Stimulated activated effector memory CD8-positive, alpha-beta T cell treated with anti-CD3 and anti-CD28 coated beads, Interleukin-12 subunit alpha, Interleukin-12 subunit beta, amount 100 ng/mL, for 72 hours (primary cell): ENCODE measurements around the gene ETDC.
"Not testable (repeated sequence)": the region's sequence is repeated elsewhere in the genome, so short reads cannot be mapped to it uniquely, and the experiment has no call there.

Experiments used
- ATAC-seq: fragments of 150-1000 bp; cut with Tn5 transposase; 2 replicates; pipeline ENCODE4 v1.10.0; 2021
- DNase-seq, 2 donors: peaks; one replicate each; pipeline ENCODE4 v3.0.0; 2021 to 2022; ENCODE audit warnings: low spot score in 2 of 2
- H3K27ac Mint-ChIP-seq: one replicate; pipeline ENCODE4 v1.8.0; 2022; ENCODE audit warnings: mild to moderate bottlenecking, mixed read lengths
- H3K36me3 Mint-ChIP-seq: one replicate; pipeline ENCODE4 v1.8.0; 2022; ENCODE audit warnings: mild to moderate bottlenecking, mixed read lengths
- H3K4me1 Mint-ChIP-seq: one replicate; pipeline ENCODE4 v1.8.0; 2022; ENCODE audit warnings: mixed read lengths
- H3K4me3 Mint-ChIP-seq: one replicate; pipeline ENCODE4 v1.8.0; 2022; ENCODE audit warnings: mild to moderate bottlenecking, mixed read lengths
- H3K9me3 Mint-ChIP-seq: one replicate; pipeline ENCODE4 v1.8.0; 2022; ENCODE audit warnings: mixed read lengths

Gene ETDC

DNA sequence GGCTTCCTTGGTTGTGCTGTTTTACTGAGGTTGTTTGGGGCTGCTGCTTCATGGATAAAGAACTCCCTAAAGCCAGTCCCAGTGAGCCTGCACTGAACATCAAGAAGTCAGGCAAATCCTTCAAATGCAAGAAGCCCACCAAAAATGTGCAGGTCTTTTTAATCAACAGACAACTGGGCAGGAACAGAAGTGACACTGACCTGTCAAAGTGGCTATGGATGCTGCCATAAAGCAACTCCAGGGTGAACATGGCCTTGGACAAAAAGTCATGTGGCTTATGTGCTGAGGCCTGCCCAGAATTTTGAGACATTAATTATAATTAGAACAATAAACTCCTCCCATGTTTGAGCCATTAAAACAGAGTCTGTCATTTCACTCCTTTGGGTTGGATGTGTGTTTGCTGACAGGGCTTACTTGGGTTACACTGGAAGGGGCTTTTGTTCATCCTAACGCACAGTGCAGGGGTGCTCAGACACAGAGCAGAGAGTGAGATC lies at the start of gene ETDC:
Gene ETDC, plus strand, starts transcription at position 51 of the 494 bp plus-strand sequence. Its CDS starts 0 bp downstream, at position 51.
- Mint-ChIP-seq H3K27ac (no peak within 1 kb of the TSS), H3K36me3 (no peaks in the 10 kb centered on the region), H3K9me3 (peaks cover 3% of the 10 kb centered on the region), H3K4me1 (no peaks in the 10 kb centered on the region), H3K4me3 (no peak within 1 kb of the TSS)
- DNase-seq (no peak), ATAC-seq (no peak)

GRCh38 chrX:135260976-135261375 lies 48.3 kb upstream of the ETDC start:
- not testable (repeated sequence) for ATAC-seq, H3K4me3 Mint-ChIP-seq

DNA sequence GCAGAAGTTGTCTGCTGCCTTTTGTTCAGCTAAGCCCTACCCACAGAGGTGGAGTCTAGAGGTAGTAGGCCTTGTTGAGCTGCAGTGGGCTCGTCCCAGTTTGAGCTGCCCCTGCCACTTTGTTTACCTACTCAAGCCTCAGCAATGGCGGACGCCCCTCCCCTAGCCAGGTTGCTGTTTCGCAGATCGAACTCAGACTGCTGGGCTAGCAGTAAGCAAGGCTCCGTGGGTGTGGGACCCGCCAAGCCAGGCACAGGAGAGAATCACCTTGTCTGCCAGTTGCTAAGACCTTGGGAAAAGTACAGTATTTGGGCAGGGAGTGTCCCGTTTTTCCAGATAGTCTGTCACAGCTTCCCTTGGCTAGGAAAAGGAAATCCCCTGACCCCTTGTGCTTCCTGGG lies 45.9 kb upstream of the ETDC start:
- H3K9me3 Mint-ChIP-seq, H3K4me3 Mint-ChIP-seq, H3K4me1 Mint-ChIP-seq, DNase-seq, H3K36me3 Mint-ChIP-seq, H3K27ac Mint-ChIP-seq, ATAC-seq: not testable (repeated sequence)

More at GRCh38 chrX:135260976-135261375, 48.3 kb upstream of the ETDC start:
- H3K36me3 Mint-ChIP-seq, H3K4me1 Mint-ChIP-seq, H3K9me3 Mint-ChIP-seq, H3K27ac Mint-ChIP-seq, DNase-seq: not testable (repeated sequence)

DNA sequence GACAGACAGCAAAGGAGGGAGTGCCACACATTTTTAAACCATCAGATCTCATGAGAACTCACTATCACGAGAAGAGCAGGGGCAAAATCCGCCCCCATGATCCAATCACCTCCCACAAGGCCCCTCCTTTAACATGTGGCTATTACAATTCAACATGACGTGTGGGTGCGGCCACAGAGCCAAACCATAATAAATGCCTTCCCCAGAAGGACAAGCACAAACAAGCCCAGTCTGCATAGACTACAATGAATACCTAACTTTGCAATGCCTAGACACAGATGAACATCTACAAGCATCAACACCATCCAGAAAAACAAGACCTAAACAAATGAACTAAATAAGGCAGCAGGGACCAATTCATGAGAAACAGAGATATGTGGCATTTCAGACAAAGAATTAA lies 45.1 kb upstream of the ETDC start:
- Mint-ChIP-seq H3K27ac (no peak overlapping the region), H3K4me1 (peaks cover 7% of the 10 kb centered on the region), H3K36me3 (no peaks in the 10 kb centered on the region), H3K4me3 (no peak overlapping the region), H3K9me3 (peaks cover 10% of the 10 kb centered on the region)
- DNase-seq (no peak), ATAC-seq (no peak)

- peaks cover 3% of the 10 kb centered on the region for H3K9me3 Mint-ChIP-seq
- H3K36me3 Mint-ChIP-seq = no peaks in the 10 kb centered on the region
- DNase-seq (no peak), ATAC-seq (no peak)
- H3K27ac Mint-ChIP-seq = no peak overlapping the region
- H3K4me1 Mint-ChIP-seq = no peaks in the 10 kb centered on the region
- H3K4me3 Mint-ChIP-seq = no peak overlapping the region
Observed at GRCh38 chrX:135273162-135273561, 36.1 kb upstream of the ETDC start.

DNA sequence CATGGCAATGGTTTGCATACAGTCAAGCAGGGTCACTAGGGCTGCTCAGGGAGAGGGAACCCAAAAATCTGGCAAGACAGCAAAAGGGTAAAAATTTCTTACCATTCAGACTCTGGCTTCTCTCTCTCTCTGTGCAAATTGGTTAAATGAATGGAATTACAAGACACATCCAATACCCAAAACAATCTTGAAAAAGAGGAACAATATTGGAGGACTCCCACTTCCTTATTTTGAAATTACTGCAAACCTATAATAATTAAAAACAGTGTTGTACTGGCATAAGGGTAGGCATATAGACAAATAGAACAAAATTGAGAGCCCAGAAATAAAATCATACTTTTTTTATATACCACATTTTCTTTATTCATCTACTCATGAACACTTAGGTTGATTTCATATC lies 33.3 kb upstream of the ETDC start:
- H3K9me3 Mint-ChIP-seq = peaks cover 17% of the 10 kb centered on the region
- no peaks in the 10 kb centered on the region for H3K4me1 Mint-ChIP-seq
- H3K36me3 Mint-ChIP-seq = no peaks in the 10 kb centered on the region
- ATAC-seq = no peak
- no peak overlapping the region for H3K27ac Mint-ChIP-seq
- no peak overlapping the region for H3K4me3 Mint-ChIP-seq
- no peak for DNase-seq

- H3K36me3 Mint-ChIP-seq = no peaks in the 10 kb centered on the region
- H3K27ac Mint-ChIP-seq = no peak overlapping the region
- H3K9me3 Mint-ChIP-seq = peaks cover 13% of the 10 kb centered on the region
- H3K4me3 Mint-ChIP-seq = no peak overlapping the region
- H3K4me1 Mint-ChIP-seq = no peaks in the 10 kb centered on the region
- ATAC-seq (no peak), DNase-seq (no peak)
Observed at GRCh38 chrX:135287266-135287823, 21.9 kb upstream of the ETDC start.

DNA sequence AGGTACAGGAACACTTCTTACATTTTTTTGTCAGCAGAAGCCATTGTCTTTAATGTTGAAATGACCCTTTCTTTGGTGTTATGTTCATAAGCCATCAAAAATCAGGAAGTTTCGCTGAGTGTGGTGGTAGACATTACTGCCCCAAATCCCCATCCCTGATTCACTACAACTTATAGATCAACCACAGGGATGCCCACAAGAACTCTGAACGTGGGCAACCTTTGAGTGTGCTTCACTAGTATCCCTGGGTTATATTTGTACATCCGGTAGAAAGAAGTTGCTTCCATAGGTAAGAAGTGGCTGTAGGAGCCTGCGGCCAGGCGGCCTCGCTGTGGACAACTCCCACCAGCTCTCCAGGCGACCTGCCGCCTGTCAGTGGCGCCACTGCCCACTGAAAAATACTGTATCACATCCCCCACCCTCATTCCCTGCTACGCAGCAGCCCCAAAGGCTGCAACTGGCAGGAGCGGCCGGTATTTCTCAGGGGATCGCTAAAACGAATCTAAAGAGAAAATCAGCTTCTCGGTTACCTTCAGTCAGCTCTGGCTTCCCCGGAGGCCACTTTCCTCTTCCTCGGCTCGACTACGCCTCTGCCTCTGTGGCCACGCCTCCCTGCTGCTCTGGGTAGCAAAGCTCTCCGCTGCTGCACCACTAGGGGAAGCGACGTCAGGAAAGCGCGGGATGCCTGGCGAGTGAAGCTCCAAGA lies 13.9 kb upstream of the ETDC start:
- Mint-ChIP-seq H3K4me1 (no peaks in the 10 kb centered on the region), H3K27ac (peak overlapping the region; percentile 78), H3K4me3 (peak overlapping the region; percentile 82), H3K9me3 (peaks cover 3% of the 10 kb centered on the region), H3K36me3 (no peaks in the 10 kb centered on the region)
- DNase-seq (peak; percentile 33 to 67), ATAC-seq (peak; percentile 98)

DNA sequence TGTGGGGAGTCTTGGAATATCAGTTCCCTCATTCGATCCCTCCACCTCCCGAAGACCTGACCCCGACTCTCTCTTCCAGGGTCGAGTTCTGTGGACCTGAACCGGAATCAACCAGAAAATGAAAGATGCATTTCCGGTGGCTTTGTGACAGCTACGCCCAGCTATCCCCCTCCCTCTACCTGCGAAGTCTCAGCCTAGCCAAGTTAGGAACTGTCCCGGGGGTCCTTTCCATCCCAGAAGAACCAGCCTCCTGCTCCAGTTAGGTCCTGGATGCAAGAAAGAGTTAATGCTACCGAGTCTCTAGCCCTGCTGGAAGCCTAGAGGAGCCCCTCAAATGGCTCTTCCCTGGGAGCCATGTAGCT lies 13.4 kb upstream of the ETDC start:
- H3K36me3 Mint-ChIP-seq = no peaks in the 10 kb centered on the region
- H3K9me3 Mint-ChIP-seq = peaks cover 3% of the 10 kb centered on the region
- H3K4me1 Mint-ChIP-seq = no peaks in the 10 kb centered on the region
- DNase-seq (no peak), ATAC-seq (peak; percentile 67)
- H3K4me3 Mint-ChIP-seq = peak overlapping the region; percentile 82
- peak overlapping the region; percentile 78 for H3K27ac Mint-ChIP-seq

DNA sequence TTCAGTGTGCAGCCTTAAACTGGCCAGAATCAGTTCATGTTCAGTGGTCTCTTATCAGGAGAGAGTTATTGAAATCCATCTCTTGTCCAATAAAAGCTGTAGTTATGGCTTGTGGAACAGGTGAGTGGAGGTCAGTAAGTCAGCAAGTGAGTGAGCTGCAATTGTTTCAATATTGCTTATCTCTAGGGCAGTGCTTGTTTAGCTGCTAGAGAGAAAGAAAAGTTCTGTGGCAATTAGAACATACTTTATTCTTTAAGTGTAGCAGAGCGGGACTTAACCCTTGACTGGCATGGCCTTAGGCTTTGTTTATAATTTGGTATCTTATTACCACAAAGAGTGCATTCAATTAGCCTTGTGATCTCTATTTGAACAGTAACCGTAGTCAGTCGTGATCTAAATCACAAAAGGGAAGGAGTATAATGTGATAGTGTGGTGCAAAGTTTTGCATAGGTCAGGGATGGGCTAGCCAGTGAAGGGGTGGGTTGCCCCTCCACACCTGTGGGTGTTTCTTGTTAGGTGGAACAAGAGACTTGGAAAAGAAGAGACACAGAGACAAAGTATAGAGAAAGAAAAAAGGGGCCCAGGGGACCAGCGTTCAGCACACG lies 6.9 kb upstream of the ETDC start:
- no peak overlapping the region for H3K27ac Mint-ChIP-seq
- H3K4me3 Mint-ChIP-seq = no peak overlapping the region
- ATAC-seq (no peak), DNase-seq (no peak)
- no peaks in the 10 kb centered on the region for H3K9me3 Mint-ChIP-seq
- H3K4me1 Mint-ChIP-seq = no peaks in the 10 kb centered on the region
- no peaks in the 10 kb centered on the region for H3K36me3 Mint-ChIP-seq

- DNase-seq (no peak), ATAC-seq (no peak)
- Mint-ChIP-seq H3K4me3 (no peak overlapping the region), H3K27ac (no peak overlapping the region), H3K36me3 (no peaks in the 10 kb centered on the region), H3K9me3 (no peaks in the 10 kb centered on the region), H3K4me1 (no peaks in the 10 kb centered on the region)
Observed at GRCh38 chrX:135304741-135305140, 4.5 kb upstream of the ETDC start.

- H3K9me3 Mint-ChIP-seq = peaks cover 3% of the 10 kb centered on the region
- H3K27ac Mint-ChIP-seq = no peak overlapping the region
- DNase-seq (no peak), ATAC-seq (no peak)
- no peaks in the 10 kb centered on the region for H3K36me3 Mint-ChIP-seq
- H3K4me3 Mint-ChIP-seq = no peak overlapping the region
- no peaks in the 10 kb centered on the region for H3K4me1 Mint-ChIP-seq
Observed at GRCh38 chrX:135307171-135307570, 2.1 kb upstream of the ETDC start.

- Mint-ChIP-seq H3K36me3 (no peaks in the 10 kb centered on the region), H3K27ac (no peak overlapping the region), H3K4me1 (no peaks in the 10 kb centered on the region), H3K9me3 (peaks cover 3% of the 10 kb centered on the region), H3K4me3 (no peak overlapping the region)
- ATAC-seq (no peak), DNase-seq (no peak)
Observed at GRCh38 chrX:135308345-135308855, 880 bp upstream of the ETDC start.

DNA sequence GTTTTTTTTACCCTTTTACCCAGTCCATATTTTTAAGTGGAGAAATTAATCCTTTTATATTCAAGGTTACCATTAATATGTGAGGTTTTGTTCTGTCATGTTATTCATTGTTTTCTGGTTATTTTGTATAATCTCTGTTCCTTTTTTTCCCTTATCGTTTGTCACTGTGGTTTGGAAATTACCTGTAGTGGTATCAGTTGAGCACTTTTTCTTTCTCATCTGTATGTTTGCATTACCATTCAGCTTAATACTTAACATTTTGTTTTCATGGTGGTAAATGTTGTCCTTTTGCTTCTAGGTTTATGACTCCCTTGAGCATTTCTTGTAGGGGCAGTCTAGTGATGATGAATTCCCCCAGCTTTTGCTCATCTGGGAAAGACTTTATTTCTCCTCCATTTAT lies 6.6 kb downstream of the ETDC start:
- Mint-ChIP-seq H3K4me1 (no peaks in the 10 kb centered on the region), H3K9me3 (peaks cover 7% of the 10 kb centered on the region), H3K4me3 (no peak overlapping the region), H3K27ac (no peak overlapping the region), H3K36me3 (no peaks in the 10 kb centered on the region)
- no peak for DNase-seq
- ATAC-seq = no peak

DNA sequence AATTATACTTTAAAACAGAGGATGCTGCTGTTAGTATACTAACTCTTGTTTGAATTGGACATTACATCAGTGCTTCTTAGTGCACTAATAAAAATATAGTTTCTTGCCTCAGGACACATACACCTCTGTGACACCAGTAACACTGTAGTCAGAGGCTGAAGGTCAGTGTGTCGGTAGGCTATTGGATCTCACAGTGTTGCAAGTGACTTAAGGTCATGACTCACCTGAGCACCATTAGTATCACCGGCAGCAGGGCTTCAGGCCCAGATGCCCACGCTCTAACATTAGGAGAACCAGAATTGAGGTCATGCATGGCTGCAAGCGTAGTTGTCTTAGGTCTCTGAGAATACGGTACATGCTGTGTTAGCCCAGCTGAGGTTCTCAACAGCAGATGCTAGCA lies 15.2 kb downstream of the ETDC start:
- no peaks in the 10 kb centered on the region for H3K36me3 Mint-ChIP-seq
- no peak overlapping the region for H3K27ac Mint-ChIP-seq
- peaks cover 4% of the 10 kb centered on the region for H3K9me3 Mint-ChIP-seq
- ATAC-seq = no peak
- no peaks in the 10 kb centered on the region for H3K4me1 Mint-ChIP-seq
- no peak overlapping the region for H3K4me3 Mint-ChIP-seq
- no peak for DNase-seq
